NCI-H1694 (cell line): ENCODE results near the gene DHH.
A peak's percentile ranks its signal among the peaks of the same experiment; 100 is the strongest.

Experiments
- DNase-seq: peaks from one replicate; lab custom pipeline; 2025; lab: John Stamatoyannopoulos, UW

The DHH gene

DNA sequence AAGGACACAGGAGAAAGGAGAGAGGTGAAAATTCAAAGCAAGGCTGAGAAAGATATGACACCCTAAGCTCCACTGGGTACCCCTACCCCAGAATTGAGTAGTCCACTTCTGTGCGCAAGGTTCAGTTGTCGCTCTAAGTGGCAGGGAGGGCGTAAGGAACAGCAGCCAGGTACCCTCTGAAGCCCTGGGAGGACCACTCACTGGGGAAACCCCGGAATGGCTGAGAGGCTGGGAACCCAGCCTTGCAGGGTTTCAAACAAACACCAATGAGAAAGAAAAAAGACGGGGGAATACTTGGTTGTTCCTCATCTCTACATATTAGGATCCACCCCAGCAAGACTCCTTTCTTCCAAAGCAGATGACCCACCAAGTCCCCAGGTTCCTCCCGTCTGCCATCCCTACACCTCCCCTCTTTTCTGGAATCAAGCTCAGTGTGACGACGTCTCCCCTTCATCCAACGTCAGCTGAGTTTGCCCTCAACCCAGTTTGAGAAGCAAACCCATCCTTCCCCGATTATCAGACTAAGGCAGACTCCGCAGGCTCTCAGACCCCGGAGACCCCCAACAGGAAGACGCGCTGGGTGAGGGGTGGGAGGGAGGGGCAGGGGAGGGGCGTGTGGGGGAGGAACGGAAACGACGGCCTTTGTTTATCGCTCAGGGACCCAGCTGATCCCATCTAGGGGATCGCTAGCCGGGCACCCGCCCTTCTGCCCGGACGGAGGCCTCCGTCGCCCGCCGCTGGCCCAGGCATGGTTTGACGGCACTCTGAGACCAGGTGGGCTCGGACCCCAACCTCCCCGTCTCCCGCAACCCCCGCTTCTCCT is 15.3 kb upstream of the DHH start:
- no peak for DNase-seq

DNA sequence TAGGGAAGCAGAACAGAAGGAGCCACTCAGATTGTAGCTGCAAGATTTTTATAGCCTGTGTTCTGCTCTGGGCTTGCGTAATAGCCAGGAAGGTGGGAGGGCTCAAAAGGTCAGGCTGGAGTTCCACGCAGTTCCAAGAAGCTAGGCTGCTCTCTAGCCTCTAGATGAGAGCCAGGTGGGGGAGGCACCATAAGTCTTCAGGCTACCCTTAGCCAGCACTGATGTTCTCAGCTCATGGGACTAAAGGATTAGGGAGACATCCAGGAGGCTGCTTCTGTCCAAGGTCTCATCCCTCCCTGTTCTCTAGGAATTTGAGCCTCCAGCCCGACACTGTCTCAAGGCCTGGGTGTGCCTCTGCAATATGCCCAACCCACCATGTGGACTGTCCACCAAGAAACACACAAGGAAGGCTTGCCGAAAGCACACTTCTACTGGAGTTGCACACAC is 14.4 kb upstream of the DHH start:
- no peak for DNase-seq

DNA sequence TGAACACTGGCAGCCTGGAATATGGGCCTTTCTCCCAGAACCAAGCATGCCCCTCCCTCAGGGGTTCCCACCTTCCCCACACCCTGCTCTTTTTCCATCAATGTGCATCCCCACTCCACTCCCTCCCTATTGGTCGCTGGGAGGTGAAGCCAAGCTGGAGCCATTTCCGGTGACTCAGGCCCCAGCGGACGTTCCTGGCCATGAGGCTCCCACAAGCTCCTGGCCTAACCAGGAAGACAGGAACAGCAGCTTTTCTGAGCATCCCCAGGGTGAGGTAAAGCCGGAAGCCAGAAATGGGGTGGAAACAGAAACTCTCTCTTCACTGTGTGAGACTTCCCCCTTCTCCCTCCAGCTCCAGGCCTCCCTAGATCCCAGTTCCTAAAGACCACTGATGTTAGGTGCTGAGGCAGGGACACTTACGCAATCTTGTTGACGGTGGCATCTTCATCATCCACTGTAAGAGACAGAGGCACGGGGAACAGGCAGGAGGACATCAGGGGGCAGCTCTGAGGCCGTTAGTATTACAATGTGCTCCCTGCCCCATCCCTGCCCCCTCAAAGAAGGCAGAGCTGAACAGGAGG is 11.0 kb upstream of the DHH start:
- no peak for DNase-seq

DNA sequence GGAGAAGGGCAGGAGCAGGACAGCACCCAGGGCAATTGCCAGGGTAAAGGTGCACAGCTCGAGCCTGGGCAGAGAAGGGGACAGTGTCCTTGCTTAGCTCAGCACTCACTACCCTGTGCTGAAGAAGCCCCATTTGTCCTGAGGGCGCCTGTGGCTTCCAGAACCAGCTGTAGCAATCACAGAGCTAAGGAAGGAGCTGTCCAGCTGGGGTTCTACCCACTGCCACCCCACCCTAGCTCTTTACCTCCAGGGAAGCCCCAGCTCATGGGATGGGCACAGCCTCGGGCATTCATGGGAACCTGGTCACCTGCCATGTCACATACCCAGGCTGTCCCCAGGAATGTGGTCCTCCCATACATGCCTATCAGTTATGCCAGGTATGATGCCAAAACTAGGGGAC is 10.2 kb upstream of the DHH start:
- no peak for DNase-seq

DNA sequence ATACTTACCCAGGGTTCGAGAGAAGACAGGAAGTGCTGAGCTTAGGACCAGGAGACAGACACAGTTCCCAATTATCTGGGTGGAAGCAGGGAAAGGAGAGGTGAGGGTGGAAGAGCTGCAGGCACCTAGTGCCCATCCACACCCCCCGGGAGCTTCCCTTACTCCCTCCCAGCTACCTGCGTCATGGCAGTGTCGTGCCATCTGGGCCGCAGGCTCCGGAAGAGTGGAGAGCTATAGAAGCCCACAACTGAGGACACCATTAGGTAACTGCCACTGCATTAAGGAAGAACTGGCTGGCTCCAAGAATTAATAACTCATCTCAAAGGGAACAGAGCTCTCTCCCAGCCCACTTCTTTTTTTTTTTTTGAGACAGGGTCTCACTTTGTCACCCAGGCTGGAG is 5.8 kb upstream of the DHH start:
- no peak for DNase-seq

DNA sequence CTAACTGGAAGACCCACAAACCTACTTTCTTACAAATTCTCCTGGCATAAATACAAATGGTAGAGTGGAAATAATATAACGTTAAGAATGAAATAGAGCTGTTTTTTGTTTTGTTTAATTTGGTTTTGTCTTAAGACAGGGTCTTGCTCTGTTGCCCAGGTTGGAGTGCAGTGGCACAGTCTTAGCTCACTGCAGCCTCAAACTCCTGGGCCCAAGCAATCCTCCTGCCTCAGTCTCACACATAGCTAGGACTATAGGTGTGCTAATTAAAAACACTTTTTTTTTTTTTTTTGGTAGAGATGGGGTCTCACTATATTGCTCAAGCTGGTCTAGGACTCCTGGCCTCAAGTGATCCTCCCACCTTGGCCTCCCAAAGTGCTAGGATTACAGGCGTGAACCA is 4.1 kb upstream of the DHH start:
- DNase-seq: no peak

DNA sequence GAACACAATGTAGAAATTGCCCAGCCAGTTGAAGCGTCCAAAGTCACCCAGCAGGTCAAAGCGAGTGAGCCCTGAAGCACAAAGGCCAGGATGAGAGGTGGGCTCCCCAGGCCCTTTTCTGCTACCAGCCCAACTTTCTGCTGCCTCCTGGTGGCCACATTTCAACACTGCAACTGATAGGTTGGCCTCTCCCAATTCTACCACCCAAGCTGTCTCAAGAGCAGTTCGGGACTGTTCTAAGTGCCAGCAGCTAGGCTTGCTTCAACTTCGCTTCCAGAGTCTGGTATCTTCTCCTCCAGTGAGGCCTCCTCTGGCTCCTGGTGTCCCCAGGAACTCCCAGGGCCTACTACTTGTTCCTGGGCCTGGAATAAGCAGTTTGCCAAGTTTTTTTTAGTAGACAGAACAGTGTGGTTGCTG is 3.4 kb upstream of the DHH start:
- DNase-seq: peak; percentile 29

DNA sequence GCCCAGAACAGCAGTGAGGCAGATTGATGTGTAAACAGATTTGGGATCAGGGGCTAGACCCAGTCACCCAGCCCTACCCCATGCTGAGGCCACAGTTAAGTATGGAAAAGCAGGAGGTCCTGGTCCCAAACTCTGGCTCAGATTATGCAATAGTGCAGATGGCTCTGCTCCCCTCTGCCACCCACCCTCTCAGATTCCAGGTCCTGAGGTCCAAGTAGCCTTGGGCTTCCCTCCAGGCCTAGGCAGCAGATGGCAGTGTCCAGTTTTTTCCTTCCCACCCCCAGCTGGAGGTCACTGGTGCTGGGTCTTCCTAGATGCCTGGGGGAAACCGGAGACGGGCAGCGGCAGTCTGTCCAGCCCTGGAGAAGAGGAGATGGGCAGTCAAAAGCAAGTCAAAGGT is 2.8 kb upstream of the DHH start:
- DNase-seq: no peak

DNA sequence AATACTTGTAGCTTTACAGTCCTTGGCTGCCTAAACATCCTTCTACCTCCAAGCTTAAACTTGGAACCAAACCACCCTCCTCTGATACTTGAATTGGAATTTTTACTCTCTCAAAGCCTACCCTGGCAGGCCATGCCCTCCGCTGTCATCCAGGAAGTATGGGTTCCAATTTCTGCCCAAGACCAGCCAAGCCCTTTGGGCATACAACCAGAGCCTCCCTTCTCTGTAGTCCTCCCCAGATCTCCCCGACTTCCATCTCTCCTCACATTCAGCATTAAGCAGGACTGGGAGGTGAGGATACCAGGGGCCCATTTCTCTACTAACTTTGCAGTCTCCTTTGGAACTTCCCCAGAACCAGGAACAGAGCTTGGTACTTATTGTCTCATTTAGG is 369 bp upstream of the DHH start:
- DNase-seq: no peak

DNA sequence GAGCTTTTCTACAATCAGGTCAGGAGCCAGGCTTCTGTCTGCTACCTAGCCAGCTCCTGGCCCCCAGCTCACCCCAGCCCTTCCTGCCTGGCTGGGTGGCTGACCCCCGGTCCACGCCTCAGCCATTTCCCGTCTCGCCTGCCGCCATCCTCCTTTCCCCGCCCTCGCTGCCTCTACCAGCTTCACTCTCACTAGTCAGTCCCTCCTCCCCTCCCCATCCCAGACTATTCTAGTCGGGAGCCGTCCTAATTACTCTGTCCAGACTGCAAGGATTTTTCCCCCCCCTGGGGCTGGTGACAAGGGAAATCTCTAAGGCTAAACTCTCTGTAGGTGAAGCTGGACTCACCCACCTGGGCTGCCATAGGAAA is 825 bp downstream of the DHH start:
- DNase-seq: no peak

DNA sequence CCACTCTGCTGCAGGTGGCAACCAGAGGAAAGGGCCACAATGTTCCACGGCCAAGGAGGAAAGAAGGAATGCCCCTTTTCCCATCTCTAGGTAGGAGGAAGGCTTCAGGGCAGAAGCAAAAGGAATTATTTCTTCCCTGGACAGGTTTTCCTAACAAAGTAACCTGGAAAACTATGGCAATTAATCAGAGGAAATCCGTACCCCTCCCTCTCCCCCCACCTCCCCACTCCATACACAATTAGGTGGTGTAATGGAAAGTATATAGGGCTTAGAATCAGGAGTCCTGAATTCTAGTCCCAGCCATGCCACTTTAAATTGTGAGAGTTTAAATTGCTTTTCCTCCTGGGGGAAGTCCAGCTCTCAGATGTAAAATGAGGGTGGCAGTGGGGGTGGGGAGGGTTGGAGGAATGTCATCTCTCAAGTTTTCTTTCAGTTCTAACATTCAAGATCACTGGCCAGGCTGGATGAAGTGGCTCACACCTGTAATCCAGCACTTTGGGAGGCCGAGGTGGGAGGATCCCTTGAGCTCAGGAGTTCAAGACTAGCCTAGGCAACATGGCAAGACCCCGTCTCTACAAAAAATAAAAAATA is 1.7 kb downstream of the DHH start:
- DNase-seq: no peak

DNA sequence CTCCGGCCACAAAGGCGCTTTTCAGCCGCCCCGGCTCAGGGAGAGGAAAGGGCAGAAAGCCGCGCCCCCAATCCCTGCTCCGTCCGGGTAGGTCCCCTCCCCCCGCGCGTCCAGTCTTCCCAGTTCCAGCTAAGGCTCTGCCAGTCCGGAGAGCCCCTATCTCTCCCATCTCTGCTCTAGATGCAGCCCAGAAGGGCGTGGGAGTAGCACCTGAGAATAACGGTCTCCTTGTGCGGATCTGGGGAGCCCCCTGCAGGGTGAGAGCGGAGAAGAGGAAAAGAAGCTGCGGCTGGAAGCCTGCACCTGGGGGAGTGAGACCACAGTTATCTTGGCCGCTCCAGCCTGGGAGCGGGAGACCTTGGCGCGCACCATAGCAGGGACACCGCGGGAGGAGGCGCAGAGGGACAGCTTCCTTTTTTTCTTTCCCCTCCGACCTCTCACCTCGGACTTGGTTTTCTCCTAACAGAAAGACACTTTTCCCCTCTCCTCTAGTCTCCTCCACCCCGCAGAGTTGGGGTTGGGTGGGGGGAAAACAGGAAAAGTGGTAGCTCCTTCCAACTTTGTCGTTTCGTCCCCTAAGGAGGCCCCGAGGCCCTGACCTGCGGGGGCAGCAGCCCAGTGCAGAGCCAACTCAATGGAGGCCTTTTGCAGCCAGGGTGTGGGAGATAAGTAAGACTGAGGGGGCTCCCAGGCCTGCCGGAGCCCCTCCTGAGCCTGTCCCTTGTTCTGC is 2.4 kb downstream of the DHH start:
- no peak for DNase-seq

DNA sequence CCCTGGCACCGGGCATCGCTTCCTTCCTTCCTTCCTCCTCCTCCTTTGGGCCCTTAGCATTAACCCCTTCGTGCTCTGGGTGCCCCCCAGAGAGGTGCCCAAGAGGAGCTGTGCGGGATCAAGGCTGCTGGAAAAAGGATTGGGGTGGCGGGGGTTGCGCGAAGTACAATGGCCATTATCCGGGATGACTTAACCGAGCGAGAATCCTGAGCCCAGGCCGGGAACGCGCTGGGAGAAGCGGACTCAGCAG is 2.8 kb downstream of the DHH start:
- DNase-seq: no peak

DNA sequence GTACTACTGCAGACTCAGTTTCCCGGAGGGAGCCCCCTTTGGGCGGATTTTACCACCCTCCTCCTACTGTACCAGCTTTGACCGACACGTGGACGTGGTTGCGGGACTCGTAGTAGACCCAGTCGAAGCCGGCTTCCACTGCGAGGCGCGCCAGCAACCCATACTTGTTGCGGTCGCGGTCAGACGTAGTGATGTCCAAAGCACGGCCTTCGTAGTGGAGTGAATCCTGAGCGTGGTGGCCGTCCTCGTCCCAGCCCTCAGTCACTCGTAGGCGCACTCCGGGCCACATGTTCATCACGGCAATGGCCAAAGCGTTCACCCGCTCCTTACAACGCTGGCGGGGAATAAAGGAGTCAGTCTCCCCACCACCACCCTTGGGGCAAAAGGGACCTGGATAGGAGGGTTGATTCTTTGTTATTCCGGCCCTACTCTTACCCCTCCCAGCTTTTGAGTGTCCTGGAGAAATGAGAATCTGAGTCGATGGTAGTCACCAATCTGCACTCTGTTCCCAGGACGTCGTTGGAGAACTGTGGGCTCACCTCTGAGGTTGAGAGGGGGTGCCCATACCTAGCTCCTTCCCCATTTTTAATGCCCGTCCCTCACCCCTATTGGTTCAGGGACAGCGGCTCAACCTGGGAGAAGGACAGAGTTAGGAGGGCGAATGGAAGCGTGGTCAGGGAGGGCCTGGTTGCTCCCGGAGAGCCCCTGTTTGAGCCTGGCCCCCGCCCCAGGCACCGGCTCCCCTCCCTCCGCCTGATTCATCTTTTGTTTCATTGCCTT is 3.4 kb downstream of the DHH start:
- no peak for DNase-seq

DNA sequence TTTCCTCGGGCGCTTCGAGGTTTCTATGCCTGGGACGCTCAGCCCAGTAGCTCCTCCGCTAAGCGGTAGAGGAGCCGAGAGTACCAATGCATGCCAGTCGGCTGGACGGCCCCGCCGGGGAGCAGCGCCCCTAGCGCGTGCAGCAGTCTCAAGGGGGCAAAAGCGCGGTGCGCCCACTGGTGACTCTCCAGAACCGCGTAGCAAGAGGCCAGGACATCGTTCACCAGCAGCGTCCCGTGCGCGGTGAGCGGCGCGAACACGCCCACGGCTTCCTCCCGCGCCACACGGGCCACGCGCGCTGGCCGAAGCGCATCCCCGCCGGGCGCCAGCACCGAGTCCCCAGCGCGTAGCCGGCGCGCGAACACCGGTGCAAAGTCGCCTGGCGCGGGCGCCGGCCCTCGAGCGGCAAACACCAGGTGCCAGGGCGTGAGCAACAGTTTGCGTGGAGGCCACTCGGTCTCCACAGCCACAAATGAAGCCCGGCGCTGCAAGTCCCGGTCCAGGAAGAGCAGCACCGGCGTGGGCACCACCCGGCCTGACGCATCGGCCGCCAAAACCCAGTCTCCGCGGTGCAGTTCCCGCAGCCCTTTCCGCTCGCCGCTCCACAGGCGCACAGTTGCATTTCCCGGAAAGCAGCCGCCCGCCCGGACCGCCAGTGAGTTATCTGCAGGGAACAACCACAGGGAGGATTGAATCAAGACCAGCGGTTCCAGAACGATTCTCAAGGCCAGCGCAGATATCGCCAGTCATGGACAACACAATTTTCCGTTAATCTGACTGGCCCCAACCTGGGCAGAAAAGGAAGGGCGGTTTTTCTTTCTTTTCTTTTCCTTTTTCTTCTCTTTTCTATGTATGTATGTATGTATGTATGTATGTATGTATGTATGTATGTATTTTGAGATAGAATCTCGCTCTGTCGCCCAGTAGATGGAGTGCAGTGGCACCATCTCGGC is 4.5 kb downstream of the DHH start:
- DNase-seq: no peak

DNA sequence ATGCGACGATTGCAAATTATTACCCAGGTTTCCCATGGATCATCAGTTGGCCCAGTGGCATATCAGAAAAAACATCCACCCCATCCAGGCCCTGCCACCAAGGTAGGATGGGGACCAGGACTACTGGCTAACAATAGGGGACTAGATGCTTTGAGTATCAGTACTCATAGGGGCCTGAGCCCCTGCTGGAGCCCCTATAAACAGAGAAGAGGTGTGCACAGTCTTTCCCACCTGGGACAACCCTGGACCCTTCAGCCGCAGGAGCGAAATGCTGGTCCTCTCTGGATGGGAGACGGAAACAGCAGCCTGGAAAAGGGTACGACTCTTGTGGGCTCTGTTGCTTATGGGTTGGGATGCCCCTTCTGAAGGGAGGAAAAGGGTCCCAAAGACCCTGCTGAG is 5.7 kb downstream of the DHH start:
- no peak for DNase-seq

DNA sequence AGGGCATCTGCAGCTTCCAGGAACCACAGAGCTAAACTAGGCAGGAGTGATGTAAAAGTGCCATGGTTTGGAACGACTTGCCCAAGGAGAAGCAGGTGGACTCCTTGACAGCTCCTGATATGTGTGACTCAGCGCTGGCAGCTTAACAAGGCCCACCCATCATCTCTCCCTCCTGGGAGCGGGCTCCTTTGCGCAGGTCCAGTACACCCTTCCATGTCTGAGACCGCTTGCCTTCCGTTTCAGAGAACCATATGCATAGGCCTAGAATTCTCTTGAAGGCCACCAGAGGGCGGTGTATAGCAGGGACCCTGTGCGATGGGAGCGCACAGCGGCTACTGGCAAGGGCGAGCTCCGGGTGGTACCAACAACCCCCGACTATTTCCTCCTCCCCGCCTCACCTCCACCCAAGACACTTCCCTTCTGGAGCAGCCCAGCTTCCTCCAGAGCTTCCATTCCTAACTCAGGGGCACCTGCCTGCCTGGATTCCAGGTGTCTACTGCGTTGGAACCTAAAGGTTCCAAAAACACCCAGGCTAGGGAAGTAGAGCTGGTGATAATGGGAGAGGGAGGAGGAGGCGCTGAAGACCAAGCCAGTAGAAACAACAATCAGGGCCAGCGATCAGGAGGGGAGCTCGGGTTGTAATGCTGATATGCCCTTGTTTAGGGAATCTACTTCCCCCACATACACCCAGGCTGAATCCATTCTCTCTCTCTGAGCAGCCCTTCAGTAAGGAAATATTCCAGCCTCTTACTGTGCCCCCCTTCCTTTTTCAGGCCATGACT is 6.3 kb downstream of the DHH start:
- peak; percentile 74 for DNase-seq

DNA sequence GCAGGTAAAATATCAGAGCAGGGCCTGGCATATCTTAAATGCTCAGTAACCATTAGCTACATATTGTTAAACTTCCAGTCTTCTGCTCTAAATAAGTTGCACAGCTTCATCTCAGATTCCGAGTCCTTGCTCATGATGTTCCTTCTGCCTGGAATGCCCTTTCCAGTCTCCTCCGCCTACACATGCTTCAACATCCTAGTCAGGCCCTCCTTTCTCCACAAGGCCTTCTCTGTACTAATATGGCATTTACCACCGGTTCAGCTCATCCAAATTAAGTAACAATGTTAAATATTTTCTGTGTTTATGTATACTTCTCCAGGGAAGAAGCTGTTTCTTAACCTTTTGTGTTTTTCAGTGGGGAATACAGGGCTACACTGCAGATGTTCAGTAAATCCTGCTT is 8.5 kb downstream of the DHH start:
- no peak for DNase-seq

DNA sequence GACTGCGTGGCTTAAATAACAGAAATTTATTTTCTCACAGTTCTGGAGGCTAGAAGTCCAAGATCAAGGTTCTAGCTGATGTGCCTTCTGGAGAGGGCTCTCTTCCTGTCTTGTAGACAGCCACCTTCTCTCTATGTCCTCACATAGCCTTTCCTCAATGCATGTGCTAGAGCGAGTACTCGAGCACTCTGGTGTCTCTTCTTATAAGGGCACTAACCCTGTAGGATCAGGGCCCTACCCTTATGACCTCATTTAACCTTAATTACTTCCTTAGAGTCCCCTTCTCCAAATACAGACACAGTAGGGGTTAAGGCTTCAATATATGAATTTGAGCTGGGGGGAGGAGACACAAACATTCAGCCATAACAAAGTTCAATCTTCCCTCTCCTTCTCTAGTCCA is 10.2 kb downstream of the DHH start:
- no peak for DNase-seq

DNA sequence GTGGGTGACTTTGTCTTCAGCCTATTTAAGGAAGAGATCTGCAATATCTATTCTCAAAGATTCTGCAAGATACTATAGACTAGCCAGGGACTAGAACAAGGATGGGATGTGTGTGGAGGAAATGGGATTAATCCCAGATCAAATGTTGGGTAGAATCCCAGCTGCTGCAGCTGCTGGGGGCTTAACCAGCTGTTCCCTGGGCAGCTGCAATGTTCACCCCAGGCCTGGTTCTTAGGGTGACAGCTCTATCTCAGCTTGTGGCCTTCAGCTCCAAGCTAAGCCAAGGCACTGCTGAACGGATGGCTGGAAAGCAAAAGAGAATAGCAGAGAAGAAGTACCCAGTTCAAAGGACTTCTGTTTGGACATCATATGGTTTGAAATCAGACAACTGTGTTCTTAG is 14.8 kb downstream of the DHH start:
- no peak for DNase-seq

DNA sequence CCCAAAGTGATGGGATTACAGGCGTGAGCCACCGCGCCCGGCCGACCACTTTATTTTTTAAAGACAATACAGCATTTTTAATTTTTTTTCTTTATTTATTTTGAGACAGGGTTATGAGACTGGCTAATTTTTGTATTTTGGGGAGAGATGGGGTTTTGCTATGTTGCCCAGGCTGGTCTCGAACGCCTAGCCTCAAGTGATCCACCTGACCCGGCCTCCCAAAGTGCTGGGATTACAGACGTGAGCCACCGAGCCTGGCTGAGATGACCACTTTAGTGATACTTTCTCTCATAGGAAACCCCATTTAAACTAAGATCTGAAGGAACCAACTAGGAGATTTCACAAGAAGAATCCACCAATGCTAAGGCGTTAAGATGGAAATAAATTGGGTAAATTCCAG is 23.6 kb downstream of the DHH start:
- no peak for DNase-seq
